ENCODE results near the gene GPD2.

The GPD2 gene

GRCh38 chr2:156435718-156436496 is at the start of gene GPD2:
TSS of gene GPD2 (plus strand) at chr2:156436379. CDS start at chr2:156476106, 39,727 bp downstream.
- peak; percentile 85 for DNase-seq

GRCh38 chr2:156394033-156394741 is 42.0 kb upstream of the GPD2 start:
- DNase-seq, result no peak

DNA sequence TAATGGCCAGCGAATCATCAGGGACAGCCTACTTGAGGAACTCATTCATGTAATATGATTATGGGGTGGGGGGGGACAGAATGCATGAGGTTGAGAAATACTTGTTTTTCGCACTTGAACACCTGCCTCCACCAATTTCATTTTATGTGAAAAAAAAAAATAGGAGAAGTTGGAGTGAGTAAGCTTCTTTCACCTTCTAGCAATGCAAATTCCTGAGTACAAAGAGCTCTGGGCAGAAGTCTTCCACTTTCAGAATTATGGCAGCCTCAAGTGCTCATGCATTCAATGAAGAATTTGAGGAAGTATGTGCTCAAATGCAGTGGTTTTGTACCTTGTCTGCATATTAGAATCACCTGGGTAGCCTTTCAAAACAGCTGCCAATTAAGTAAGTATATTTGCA is 40.1 kb upstream of the GPD2 start:
- peak; percentile 9 for DNase-seq

GRCh38 chr2:156397229-156397628 is 39.0 kb upstream of the GPD2 start:
- no peak for DNase-seq

- DNase-seq, result no peak
Observed at GRCh38 chr2:156398176-156398575, 38.0 kb upstream of the GPD2 start.

- no peak for DNase-seq
Observed at GRCh38 chr2:156399224-156399949, 36.8 kb upstream of the GPD2 start.

DNA sequence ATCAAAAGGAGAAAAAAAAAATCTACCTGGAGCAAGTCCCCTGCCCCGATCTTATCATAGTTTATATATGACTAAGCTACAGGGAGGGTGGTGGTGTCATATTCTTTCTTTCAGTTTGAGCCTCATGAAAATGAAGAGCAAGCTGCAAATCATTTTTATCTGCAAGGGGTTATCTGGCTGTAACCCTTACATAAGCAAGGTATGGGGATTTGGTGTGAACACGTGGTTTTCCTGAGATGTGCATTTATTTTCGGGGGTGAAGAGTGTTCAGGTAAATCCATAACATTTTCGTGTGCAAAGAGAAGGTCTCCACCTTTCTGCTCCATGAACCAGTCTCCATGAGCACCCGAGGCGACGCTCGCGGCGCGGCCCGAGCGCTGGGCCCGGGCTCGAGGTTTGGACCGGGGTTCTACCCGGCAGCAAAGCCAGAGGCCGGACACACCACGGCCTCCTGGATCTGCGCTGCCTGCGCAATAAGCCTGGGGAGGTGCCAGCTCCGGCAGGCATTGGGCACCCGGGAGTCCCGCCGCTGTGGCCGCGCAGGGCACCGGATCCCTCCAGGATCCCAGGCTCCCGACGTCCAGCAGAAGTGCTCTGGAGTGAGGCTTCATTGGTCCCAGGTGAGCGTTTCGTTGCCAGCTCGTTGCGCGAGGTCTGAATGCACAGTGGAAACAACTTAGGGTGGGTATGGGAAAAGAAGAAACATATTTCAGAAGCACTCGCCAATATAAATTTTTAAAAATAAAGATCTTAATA is 36.1 kb upstream of the GPD2 start:
- peak; percentile 66 for DNase-seq

DNA sequence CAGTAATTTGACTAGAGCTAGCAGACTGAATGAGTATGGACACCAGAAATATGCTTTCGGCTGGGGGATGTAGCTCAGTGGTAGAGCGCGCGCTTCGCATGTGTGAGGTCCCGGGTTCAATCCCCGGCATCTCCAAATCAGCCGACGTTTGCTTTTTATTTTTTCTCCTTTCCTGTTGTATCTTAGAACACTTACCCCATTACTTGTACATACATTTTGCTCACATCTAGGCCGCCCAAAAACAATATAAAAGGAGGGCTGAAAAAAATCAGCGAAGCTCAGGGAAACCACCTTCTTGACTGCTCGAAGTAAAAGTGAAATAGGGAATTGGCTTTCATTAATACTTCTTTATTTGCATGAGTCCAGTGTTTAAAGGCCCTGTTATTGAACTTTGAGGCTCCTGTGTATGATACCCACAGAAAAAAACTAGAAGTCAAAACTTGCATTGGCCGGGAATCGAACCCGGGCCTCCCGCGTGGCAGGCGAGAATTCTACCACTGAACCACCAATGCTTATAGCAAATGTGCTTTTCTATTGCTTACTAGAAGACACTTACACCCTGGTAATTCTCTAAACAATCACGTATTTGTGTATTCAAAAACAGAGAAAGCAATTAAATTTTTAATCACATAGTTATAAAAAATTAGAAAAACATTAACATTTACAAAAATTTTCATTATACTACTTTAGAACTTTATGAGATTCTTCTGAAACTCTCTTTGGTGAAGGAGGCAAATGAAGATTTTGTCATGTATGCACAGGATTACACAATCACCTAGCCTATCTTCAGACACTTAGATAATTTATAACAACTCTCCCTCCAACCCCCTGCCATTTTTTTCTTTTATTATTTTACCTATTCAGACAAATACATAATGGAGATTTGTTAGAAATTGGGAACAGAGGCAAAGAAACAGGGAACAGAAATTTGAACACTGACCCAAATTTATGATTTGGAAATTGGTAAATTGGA is 35.2 kb upstream of the GPD2 start:
- peak; percentile 66 for DNase-seq

DNA sequence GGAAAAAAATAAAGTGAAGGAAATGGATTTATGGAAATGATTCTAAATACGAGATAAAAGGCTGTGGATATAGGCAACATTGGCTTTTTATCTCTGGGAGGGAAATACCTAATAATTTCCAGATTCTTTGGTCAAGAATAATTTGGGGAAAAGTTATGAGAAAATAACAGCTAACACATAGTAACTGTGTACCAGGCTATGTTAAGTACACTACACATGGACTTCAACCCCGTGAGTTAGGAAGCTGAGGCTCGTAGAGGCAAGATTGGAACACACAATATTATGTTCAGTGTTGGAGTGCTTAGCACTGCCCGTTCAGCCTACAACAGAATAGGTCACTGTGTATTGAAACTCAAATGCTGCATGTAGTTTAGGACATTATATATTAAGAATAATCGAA is 34.3 kb upstream of the GPD2 start:
- DNase-seq, result no peak

GRCh38 chr2:156405586-156405985 is 30.6 kb upstream of the GPD2 start:
- no peak for DNase-seq

DNA sequence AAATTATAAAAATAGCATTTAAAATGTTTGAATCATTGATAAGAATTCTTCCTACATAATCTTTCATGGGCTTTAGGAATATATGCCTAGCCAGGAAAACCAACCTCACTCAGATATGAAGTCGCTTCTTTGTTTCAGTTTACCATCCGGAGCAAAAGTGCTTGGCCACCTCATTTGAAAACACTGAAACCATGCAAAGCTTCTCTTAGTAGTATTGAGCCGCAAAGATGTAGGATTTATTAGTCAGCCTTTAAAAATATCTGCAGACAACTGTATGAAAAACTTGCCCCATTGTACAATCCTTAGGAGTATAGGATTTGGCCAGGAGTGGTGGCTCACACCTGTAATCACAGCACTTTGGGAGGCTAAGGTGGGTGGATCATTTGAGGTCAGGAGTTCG is 24.3 kb upstream of the GPD2 start:
- no peak for DNase-seq

- no peak for DNase-seq
Observed at GRCh38 chr2:156421851-156422250, 14.3 kb upstream of the GPD2 start.

- DNase-seq, result peak; percentile 53
Observed at GRCh38 chr2:156423674-156424282, 12.4 kb upstream of the GPD2 start.

GRCh38 chr2:156427074-156427473 is 9.1 kb upstream of the GPD2 start:
- no peak for DNase-seq

GRCh38 chr2:156429211-156429610 is 7.0 kb upstream of the GPD2 start:
- DNase-seq, result no peak

- no peak for DNase-seq
Observed at GRCh38 chr2:156430236-156430979, 5.8 kb upstream of the GPD2 start.

DNA sequence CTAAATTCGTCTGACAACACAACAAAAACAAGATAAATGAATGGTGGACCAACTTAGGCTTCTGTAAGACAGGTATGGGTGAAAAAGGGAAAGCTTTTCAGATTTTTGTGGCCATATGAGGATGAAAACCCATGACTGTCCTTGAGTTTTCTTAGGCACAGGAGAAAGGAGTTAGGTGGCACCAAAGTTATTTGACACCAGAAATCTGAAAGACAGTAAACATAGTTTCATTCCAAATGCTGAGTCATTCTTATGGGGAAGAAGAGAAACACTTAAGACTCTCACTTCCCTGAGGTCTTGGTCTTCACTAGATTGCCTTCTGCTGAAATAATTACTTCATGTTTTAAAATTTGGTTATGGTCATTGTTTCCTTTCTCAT is 5.2 kb upstream of the GPD2 start:
- peak; percentile 10 for DNase-seq

DNA sequence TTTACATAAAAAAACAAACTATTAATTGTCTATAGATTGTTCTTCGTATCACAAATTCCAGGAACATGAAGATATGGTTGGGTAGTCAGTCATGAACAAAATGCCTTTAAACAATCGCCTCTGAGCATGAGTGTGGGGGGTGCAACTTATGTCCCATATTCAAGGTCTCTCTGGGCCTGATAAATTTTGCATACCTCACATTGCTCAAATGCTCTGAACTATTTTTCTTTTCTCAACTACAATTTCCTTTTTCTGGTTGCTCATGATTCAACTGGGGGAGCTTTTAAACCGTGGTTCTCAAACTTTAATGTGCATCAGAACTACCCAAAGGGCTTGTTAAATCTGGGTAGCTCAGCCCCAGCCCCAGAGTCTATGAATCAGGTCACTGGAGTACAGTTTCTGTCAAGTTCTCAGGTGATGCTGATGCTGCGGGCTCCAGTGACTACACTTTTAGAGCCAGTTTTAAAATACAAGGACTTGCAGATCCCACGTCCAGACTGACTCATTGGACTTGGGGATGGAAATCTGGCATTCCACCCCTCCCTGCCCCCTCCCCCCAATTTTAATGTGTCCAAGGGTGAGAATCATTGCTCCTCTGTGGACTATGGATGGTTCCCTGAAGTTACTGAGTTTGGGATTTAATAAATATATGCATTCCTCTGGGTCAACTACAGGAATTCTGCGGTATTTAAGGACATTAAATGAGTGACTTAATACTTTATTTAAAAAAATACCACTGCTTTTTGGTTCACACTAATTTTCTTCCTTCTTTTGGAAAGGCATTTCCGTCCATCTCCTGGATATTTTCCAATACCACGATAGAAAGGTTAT is 1.5 kb upstream of the GPD2 start:
- no peak for DNase-seq

GRCh38 chr2:156435396-156435717 is 822 bp upstream of the GPD2 start:
- no peak for DNase-seq
